MM.1S (cell line): ENCODE measurements around the gene WIPF3.

ENCODE experiments used
- DNase-seq: peaks from one replicate; pipeline ENCODE4 v3.0.0-alpha.2; 2015
- H2AFZ ChIP-seq: fragments of 300-600 bp; sonication (generic); 2 replicates; pipeline ENCODE4 v1.6.0; 2016; ENCODE audit warnings: antibody characterized with exemption, low read length
- H3F3A ChIP-seq: fragments of 300-600 bp; sonication (generic); 2 replicates; pipeline ENCODE4 v1.6.1; 2016; ENCODE audit warnings: mild to moderate bottlenecking, antibody characterized with exemption, low read length, moderate library complexity, mixed read lengths; ENCODE audit not compliant: insufficient read depth
- H3K27ac ChIP-seq: fragments of 300-600 bp; sonication (generic); 2 replicates; pipeline ENCODE4 v1.5.1; 2016; ENCODE audit warnings: mild to moderate bottlenecking, low read length
- H3K27me3 ChIP-seq: fragments of 300-600 bp; sonication (generic); replicated peaks from 2 replicates; pipeline ENCODE4 v1.6.0; 2016; ENCODE audit warnings: low read length; ENCODE audit not compliant: insufficient read depth
- H3K36me3 ChIP-seq: fragments of 300-600 bp; sonication (generic); replicated peaks from 2 replicates; pipeline ENCODE4 v1.6.1; 2016; ENCODE audit warnings: mild to moderate bottlenecking, low read length, mixed read lengths; ENCODE audit not compliant: insufficient read depth
- H3K4me1 ChIP-seq: fragments of 300-600 bp; sonication (generic); 2 replicates; pipeline ENCODE4 v1.6.1; 2016; ENCODE audit warnings: low read length, mixed read lengths
- H3K4me2 ChIP-seq: fragments of 300-600 bp; sonication (generic); 2 replicates; pipeline ENCODE4 v1.6.0; 2016; ENCODE audit warnings: low read depth, low read length
- H3K4me3 ChIP-seq: fragments of 300-600 bp; sonication (generic); 2 replicates; pipeline ENCODE4 v1.5.1; 2016; ENCODE audit warnings: low read length, mixed read lengths
- H3K79me2 ChIP-seq: fragments of 300-600 bp; sonication (generic); 2 replicates; pipeline ENCODE4 v1.6.1; 2016; ENCODE audit warnings: mixed run types, low read length, mixed read lengths
- H3K9ac ChIP-seq: fragments of 300-600 bp; sonication (generic); 2 replicates; pipeline ENCODE4 v1.6.1; 2016; ENCODE audit warnings: low read length, mixed read lengths
- H3K9me2 ChIP-seq: fragments of 300-600 bp; sonication (generic); replicated peaks from 2 replicates; pipeline ENCODE4 v1.6.1; 2016; ENCODE audit warnings: mild to moderate bottlenecking, low read length, mixed read lengths; ENCODE audit not compliant: insufficient read depth
- H3K9me3 ChIP-seq: fragments of 300-600 bp; sonication (generic); replicated peaks from 2 replicates; pipeline ENCODE4 v1.6.1; 2016; ENCODE audit warnings: mild to moderate bottlenecking, low read length, mixed read lengths; ENCODE audit not compliant: insufficient read depth
- H4K20me1 ChIP-seq: fragments of 300-600 bp; sonication (generic); 2 replicates; pipeline ENCODE4 v1.6.1; 2016; ENCODE audit warnings: mild to moderate bottlenecking, low read length, moderate library complexity, mixed read lengths; ENCODE audit not compliant: insufficient read depth
- EZH2 ChIP-seq: fragments of 300-600 bp; sonication (generic); optimal IDR thresholded peaks from 2 replicates; pipeline ENCODE3; 2017; ENCODE audit warnings: low read depth, mild to moderate bottlenecking, antibody characterized with exemption, low read length, mixed read lengths
- EZH2phosphoT487 ChIP-seq: fragments of 300-600 bp; sonication (generic); IDR thresholded peaks from 2 replicates; pipeline ENCODE4 v1.6.1; 2018; ENCODE audit warnings: antibody characterized with exemption, low read length
- TF ChIP-seq, protein P1 (sequence below): fragments of 300-600 bp; sonication (generic); IDR thresholded peaks from 2 replicates; pipeline ENCODE4 v1.5.1; 2016; ENCODE audit warnings: antibody characterized with exemption, low read length, mixed read lengths

WIPF3 gene

DNA sequence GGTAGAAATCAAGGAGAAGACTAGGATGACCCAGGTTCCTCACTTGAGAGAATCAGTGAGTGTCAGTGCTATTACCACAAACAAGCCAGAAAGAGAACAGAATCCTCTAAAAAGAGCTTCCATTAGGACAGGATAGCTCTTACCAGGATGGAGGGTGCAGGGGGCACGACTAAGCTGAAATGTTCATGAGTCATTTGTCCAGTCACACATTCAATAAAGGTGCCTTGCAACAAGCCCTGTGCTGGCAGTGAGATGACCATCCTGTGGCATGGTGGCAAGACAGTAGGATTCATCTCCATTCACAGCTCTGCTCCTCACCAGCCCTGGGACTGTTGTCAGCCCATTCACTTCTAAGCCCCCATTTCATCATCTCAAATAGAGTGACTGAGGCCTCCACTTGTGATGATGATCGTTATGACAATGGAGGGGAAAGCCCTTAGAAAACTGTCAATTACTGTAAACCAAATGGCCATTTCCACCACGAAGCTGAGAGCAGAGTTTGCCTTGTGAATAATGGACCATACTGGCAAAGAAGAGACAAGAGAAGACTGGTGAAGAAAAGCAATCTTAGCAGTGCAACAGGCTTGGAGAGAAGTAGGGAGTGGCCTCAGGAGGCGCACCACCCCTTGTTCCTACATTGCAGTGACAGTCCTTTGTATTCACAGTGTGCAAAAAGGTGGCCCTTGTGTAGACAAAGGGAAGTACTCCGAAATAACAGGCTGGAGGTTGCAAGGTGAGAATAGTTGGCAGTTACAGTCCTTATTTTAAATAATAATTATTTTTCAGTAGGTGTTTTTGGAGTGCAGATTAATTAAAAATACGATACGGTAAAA, 9.0 kb upstream of the WIPF3 start:
- no peaks in the 10 kb centered on the region for H3K27me3 ChIP-seq
- H3K9me2 ChIP-seq = no peaks in the 10 kb centered on the region
- H3K36me3 ChIP-seq = no peaks in the 10 kb centered on the region
- H4K20me1 ChIP-seq = no peaks in the 10 kb centered on the region
- H3K4me3 ChIP-seq = no peak overlapping the region
- peaks cover 4% of the 10 kb centered on the region; the same call in 1 of the 2 replicates for H3F3A ChIP-seq
- no peak overlapping the region for H3K27ac ChIP-seq
- H3K4me2 ChIP-seq = no peak overlapping the region
- H3K9ac ChIP-seq = no peak overlapping the region
- TF ChIP-seq EZH2phosphoT487 (no peak), EZH2 (no peak)
- TF ChIP-seq, protein P1, sequence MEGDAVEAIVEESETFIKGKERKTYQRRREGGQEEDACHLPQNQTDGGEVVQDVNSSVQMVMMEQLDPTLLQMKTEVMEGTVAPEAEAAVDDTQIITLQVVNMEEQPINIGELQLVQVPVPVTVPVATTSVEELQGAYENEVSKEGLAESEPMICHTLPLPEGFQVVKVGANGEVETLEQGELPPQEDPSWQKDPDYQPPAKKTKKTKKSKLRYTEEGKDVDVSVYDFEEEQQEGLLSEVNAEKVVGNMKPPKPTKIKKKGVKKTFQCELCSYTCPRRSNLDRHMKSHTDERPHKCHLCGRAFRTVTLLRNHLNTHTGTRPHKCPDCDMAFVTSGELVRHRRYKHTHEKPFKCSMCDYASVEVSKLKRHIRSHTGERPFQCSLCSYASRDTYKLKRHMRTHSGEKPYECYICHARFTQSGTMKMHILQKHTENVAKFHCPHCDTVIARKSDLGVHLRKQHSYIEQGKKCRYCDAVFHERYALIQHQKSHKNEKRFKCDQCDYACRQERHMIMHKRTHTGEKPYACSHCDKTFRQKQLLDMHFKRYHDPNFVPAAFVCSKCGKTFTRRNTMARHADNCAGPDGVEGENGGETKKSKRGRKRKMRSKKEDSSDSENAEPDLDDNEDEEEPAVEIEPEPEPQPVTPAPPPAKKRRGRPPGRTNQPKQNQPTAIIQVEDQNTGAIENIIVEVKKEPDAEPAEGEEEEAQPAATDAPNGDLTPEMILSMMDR = no peak
- no peak for DNase-seq
- H3K9me3 ChIP-seq = no peaks in the 10 kb centered on the region
- H2AFZ ChIP-seq = no peak overlapping the region
- H3K79me2 ChIP-seq = no peaks in the 10 kb centered on the region
- H3K4me1 ChIP-seq = peaks cover 12% of the 10 kb centered on the region

DNA sequence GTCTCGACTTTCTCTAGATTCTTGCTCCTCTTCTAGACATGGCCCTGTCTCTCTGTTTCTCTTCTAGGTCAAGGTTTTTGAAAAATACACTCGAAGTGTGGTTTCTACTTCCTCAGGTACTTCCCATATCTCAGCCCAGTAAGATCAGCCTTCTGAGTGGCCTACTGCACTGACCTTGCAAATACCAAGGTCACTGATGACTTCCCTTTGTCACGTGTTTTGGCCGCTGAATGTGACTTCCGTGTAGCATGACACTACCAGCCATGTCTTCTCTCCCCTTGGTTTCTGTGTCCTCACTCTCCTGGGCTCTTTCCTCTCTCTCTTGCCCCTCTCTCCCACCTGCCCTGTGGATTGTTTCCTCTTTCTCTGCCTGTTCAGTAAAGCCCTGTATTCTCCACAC, 7.9 kb upstream of the WIPF3 start:
- H3K79me2 ChIP-seq = no peaks in the 10 kb centered on the region
- H3K27ac ChIP-seq = peak overlapping the region; percentile 33; the same call in 1 of the 2 replicates
- no peaks in the 10 kb centered on the region for H3K9me3 ChIP-seq
- no peak overlapping the region for H3K4me3 ChIP-seq
- peak overlapping the region; percentile 38 for H2AFZ ChIP-seq
- H3K4me1 ChIP-seq = peaks cover 12% of the 10 kb centered on the region
- H3K36me3 ChIP-seq = no peaks in the 10 kb centered on the region
- no peaks in the 10 kb centered on the region for H3K9me2 ChIP-seq
- H3K4me2 ChIP-seq = peak overlapping the region; percentile 2; the same call in 1 of the 2 replicates
- H4K20me1 ChIP-seq = no peaks in the 10 kb centered on the region
- H3F3A ChIP-seq = peaks cover 4% of the 10 kb centered on the region; the same call in 1 of the 2 replicates
- TF ChIP-seq, protein P1 = no peak
- DNase-seq = peak; percentile 84
- no peak overlapping the region for H3K9ac ChIP-seq
- H3K27me3 ChIP-seq = no peaks in the 10 kb centered on the region; the same call in 1 of the 2 replicates

DNA sequence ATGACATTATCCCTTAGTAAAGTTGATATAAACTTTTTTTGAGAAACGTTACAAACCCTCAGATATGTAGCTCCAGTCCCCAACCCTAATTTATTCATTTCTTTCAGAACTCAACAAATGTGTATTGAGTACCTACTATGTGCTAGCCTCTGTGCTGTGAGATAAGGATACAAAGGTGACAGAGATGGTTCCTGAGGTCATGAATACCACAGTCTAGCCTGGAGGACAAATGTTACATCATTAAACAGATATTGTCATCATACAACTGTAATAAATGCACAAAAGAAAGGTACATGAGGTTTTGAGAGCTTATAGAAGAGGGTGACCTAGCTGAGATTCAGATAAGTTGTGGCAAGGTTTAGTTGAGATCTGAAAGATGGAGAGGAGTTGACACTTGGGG, 4.4 kb upstream of the WIPF3 start:
- no peak overlapping the region for H3K4me3 ChIP-seq
- no peaks in the 10 kb centered on the region for H3K36me3 ChIP-seq
- H3K4me1 ChIP-seq = peaks cover 12% of the 10 kb centered on the region
- H4K20me1 ChIP-seq = no peaks in the 10 kb centered on the region
- no peak overlapping the region for H3K4me2 ChIP-seq
- no peaks in the 10 kb centered on the region for H3K79me2 ChIP-seq
- DNase-seq = no peak
- peaks cover 4% of the 10 kb centered on the region; the same call in 1 of the 2 replicates for H3K27me3 ChIP-seq
- no peak overlapping the region for H3K9ac ChIP-seq
- no peak for TF ChIP-seq EZH2
- TF ChIP-seq EZH2phosphoT487 = no peak
- TF ChIP-seq, protein P1 = no peak
- H3K9me3 ChIP-seq = no peaks in the 10 kb centered on the region
- H3K27ac ChIP-seq = no peak overlapping the region
- no peaks in the 10 kb centered on the region for H3K9me2 ChIP-seq
- H3F3A ChIP-seq = peaks cover 4% of the 10 kb centered on the region; the same call in 1 of the 2 replicates
- no peak overlapping the region for H2AFZ ChIP-seq
